Measurements from ENCODE around the gene RASGRF2.

Gene RASGRF2

DNA sequence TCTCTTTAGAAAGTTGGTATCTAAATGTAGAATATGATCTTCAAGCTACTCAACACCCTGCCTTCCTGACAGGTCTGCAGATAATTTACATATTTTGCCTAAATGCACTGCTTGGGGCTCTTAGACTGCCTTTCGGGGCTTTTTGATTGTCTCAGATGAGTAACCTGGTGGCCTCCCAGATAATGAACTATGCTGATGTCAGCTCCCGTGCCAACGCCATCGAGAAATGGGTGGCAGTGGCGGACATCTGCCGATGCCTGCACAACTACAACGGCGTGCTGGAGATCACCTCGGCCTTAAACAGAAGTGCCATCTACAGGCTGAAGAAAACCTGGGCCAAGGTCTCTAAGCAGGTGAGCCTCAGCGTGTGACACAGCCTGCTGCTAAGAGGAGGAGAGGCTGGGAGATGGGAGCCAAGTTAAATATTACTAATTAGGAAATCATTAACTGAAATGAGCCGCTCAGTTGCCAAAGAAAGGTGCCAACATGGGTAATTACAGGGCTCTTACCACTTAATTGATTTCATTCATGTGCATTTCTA lies 252.1 kb downstream of the RASGRF2 start:
- TF ChIP-seq, protein P1, sequence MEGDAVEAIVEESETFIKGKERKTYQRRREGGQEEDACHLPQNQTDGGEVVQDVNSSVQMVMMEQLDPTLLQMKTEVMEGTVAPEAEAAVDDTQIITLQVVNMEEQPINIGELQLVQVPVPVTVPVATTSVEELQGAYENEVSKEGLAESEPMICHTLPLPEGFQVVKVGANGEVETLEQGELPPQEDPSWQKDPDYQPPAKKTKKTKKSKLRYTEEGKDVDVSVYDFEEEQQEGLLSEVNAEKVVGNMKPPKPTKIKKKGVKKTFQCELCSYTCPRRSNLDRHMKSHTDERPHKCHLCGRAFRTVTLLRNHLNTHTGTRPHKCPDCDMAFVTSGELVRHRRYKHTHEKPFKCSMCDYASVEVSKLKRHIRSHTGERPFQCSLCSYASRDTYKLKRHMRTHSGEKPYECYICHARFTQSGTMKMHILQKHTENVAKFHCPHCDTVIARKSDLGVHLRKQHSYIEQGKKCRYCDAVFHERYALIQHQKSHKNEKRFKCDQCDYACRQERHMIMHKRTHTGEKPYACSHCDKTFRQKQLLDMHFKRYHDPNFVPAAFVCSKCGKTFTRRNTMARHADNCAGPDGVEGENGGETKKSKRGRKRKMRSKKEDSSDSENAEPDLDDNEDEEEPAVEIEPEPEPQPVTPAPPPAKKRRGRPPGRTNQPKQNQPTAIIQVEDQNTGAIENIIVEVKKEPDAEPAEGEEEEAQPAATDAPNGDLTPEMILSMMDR (conservative IDR thresholded peaks at IDR 0.05; ENCODE audit: low read length), result no peak
- no peak for DNase-seq (ENCODE audit: low read depth)
- H3K4me3 ChIP-seq (ENCODE audit: low read length), result no peak overlapping the region

DNA sequence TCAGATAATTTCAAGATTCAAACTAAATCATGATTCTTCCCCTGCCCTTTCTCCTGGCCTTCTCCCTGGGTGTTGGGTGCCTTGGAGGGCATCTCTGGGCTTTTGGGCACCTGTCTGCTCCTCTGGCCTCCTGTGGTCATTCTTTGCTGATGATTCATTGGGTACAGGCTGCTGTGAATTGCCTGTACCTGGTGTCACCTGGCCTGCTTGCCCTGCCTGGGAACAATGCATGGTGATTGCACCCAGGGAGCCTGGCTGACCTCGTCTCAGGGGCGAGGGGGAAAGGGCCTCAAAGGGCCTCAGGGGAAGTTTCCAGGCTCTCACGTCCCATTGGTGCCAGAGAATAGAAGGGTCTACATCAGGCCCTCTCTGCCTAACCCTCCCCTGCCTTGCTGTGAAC lies 252.9 kb downstream of the RASGRF2 start:
- DNase-seq (ENCODE audit: low read depth), result no peak
- TF ChIP-seq, protein P1 (conservative IDR thresholded peaks at IDR 0.05; ENCODE audit: low read length), result no peak
- no peak overlapping the region for H3K4me3 ChIP-seq (ENCODE audit: low read length)

DNA sequence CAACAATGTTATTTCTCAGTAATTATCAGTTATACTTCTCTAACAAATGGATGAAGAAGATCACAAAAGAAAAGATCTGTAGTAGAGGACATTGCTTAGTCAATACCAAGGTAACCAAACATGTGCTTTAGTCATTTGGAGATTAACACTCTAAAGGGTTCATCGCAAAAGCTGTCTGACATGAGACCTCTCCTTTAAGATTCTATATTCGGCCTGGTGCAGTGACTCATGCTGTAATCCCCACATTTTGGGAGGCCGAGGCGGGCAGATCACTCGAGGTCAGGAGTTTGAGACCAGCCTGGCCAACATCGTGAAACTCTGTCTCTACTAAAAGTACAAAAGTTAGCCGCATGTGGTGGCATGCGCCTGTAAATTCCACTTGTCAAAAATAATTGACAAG lies 254.7 kb downstream of the RASGRF2 start:
- TF ChIP-seq, protein P1 (conservative IDR thresholded peaks at IDR 0.05; ENCODE audit: low read length), result no peak
- DNase-seq (ENCODE audit: low read depth), result no peak

DNA sequence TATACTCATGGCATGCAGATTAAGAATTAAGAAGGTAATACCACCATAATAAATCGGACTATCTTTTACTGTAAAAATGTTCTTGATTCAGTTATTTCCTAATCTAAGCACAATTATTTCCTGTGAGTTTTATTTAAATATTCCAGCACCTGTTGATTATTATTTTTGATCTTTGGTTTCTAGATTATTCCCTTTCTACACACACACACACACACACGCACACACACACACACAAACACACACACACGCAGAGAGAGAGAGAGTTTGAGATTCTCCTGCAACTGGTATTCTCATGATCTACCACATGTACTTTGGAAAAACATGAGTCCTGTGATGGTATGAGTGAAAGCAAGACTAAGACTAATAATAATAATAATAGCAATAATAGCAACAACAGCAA lies 256.0 kb downstream of the RASGRF2 start:
- TF ChIP-seq, protein P1 (conservative IDR thresholded peaks at IDR 0.05; ENCODE audit: low read length), result no peak
- DNase-seq (ENCODE audit: low read depth), result no peak
- H3K4me3 ChIP-seq (ENCODE audit: low read length), result no peak overlapping the region

More for the DNA sequence above, 254.7 kb downstream of the RASGRF2 start:
- H3K4me3 ChIP-seq (ENCODE audit: low read length), result no peak overlapping the region

DNA sequence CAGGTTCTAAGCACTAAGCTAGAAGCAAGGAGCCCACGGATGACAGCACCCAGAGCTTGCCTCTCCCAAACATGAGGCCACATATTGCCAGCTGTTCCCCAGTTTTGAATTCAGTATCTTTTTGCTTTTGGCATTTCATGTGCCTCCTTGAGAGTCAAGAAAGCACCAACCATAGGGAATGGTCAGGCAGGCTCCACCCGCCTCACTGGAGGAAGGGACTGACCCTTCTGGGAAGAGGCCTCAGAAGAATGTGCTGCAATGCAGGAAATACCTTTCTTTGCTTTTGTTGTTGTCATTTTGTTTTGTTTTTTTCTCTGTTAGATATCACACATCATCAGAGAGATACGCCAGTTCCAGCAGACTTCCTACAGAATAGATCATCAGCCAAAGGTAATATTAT lies 259.2 kb downstream of the RASGRF2 start:
- no peak overlapping the region for H3K4me3 ChIP-seq (ENCODE audit: low read length)
- TF ChIP-seq, protein P1 (conservative IDR thresholded peaks at IDR 0.05; ENCODE audit: low read length), result no peak
- no peak for DNase-seq (ENCODE audit: low read depth)

DNA sequence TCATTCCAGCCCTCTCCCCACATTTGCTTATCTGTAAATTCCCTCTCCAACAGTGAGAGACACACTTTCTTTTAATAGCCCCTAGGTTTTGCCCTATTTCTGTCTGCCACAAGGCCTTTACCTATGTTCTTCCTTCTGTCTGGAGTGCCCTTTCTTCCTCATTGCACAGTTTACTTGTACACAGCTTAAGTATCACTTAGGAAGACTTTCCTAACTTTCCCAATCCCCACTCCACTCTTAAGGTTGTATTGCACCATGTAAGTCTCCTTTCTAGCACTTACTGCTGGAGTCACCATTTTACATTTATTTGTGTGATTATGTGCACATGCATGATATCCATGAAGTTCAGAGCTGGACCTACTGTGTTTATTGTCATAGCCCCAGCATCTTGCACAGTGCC lies 262.1 kb downstream of the RASGRF2 start:
- no peak overlapping the region for H3K4me3 ChIP-seq (ENCODE audit: low read length)
- TF ChIP-seq, protein P1 (conservative IDR thresholded peaks at IDR 0.05; ENCODE audit: low read length), result no peak
- DNase-seq (ENCODE audit: low read depth), result no peak

DNA sequence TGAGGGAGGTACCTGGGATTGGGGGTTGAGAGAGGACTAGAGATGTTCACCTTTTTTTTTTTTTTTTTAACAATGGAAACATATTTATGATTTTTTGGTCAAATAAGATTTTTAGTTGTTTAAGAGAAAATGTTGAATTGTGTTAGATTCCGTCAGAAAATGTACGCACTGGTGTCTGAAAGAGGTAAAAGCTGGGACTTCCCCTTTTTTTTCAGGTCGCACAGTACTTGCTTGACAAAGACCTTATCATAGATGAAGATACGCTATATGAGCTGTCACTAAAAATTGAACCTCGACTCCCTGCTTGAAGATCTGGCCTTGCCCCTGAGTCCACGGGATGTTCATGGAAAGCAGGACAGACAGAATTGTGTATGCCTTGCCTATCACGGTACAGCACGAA lies 265.3 kb downstream of the RASGRF2 start:
- no peak for DNase-seq (ENCODE audit: low read depth)
- no peak overlapping the region for H3K4me3 ChIP-seq (ENCODE audit: low read length)

More for the DNA sequence above, 265.3 kb downstream of the RASGRF2 start:
- TF ChIP-seq, protein P1 (conservative IDR thresholded peaks at IDR 0.05; ENCODE audit: low read length), result no peak
